ENCODE data around the gene SURF2. TPM values are rescaled to one million over a fixed set of nuclear protein-coding genes. Genes with fewer than 3 reads are reported as not detected.

The SURF2 gene
- total and polyA plus RNA-seq, 2 experiments from 2014 or later = 39.9 to 104 TPM

- H3K4me1 Mint-ChIP-seq = no peaks in the 10 kb centered on the region
- TF ChIP-seq ZNF331 (CRISPR knock-in tag; IDR thresholded peaks at IDR 0.05; ENCODE audit: low read depth) (no peak), JUNB (IDR thresholded peaks at IDR 0.05; ENCODE audit: unreplicated experiment) (no peak), ETS1 (IDR thresholded peaks at IDR 0.05) (no peak), NANOG (IDR thresholded peaks at IDR 0.05; ENCODE audit: borderline replicate concordance) (no peak), EZH2 (IDR thresholded peaks at IDR 0.05; ENCODE audit: low read depth, unreplicated experiment) (no peak)
- H3K4me3 ChIP-seq = no peak overlapping the region
- H3K27ac ChIP-seq (ENCODE audit: low read depth) = no peak overlapping the region
- no peaks in the 10 kb centered on the region for H3F3A ChIP-seq (replicated peaks; ENCODE audit: low read depth)
- H3K27ac Mint-ChIP-seq = no peak overlapping the region
- no peaks in the 10 kb centered on the region for H3K4me1 ChIP-seq (ENCODE audit: insufficient read depth)
- peaks cover 9% of the 10 kb centered on the region for H3K27me3 Mint-ChIP-seq (ENCODE audit: insufficient read depth, low read depth, poor library complexity)
- peaks cover 11% of the 10 kb centered on the region; the same call in 1 of the 2 replicates for H3K9me2 ChIP-seq (ENCODE audit: insufficient read depth)
- H3K9me3 Mint-ChIP-seq = peaks cover 8% of the 10 kb centered on the region
- ATAC-seq (no peak), DNase-seq (ENCODE audit: low spot score) (no peak)
- H3K36me3 ChIP-seq (ENCODE audit: insufficient read depth) = no peaks in the 10 kb centered on the region
- no peak overlapping the region for H3K4me3 Mint-ChIP-seq
- no peaks in the 10 kb centered on the region for H4K20me1 ChIP-seq (replicated peaks; ENCODE audit: insufficient read depth)
- no peaks in the 10 kb centered on the region for H3K27me3 ChIP-seq (ENCODE audit: insufficient read depth)
- no peaks in the 10 kb centered on the region for H3K79me2 ChIP-seq (replicated peaks; ENCODE audit: insufficient read depth)
- H2AFZ ChIP-seq = no peak overlapping the region
- no peaks in the 10 kb centered on the region for H3K36me3 Mint-ChIP-seq (ENCODE audit: low read depth)
- H3K4me2 ChIP-seq = no peak overlapping the region
Observed at GRCh38 chr9:133385452-133385851, 29.1 kb downstream of the SURF2 start.

GRCh38 chr9:133386338-133386737 is 30.0 kb downstream of the SURF2 start:
- Mint-ChIP-seq H3K27me3 (ENCODE audit: insufficient read depth, low read depth, poor library complexity) (peaks cover 9% of the 10 kb centered on the region), H3K4me1 (no peaks in the 10 kb centered on the region), H3K9me3 (peaks cover 13% of the 10 kb centered on the region), H3K27ac (no peak overlapping the region), H3K4me3 (no peak overlapping the region), H3K36me3 (ENCODE audit: low read depth) (no peaks in the 10 kb centered on the region)
- Histone ChIP-seq H3K27me3 (ENCODE audit: insufficient read depth) (no peaks in the 10 kb centered on the region), H3K4me3 (no peak overlapping the region), H3F3A (replicated peaks; ENCODE audit: low read depth) (no peaks in the 10 kb centered on the region), H3K36me3 (ENCODE audit: insufficient read depth) (no peaks in the 10 kb centered on the region), H3K4me2 (no peak overlapping the region), H3K79me2 (replicated peaks; ENCODE audit: insufficient read depth) (no peaks in the 10 kb centered on the region), H2AFZ (no peak overlapping the region), H3K4me1 (ENCODE audit: insufficient read depth) (no peaks in the 10 kb centered on the region), H3K9me2 (ENCODE audit: insufficient read depth) (peaks cover 11% of the 10 kb centered on the region; the same call in 1 of the 2 replicates), H3K27ac (ENCODE audit: low read depth) (no peak overlapping the region), H4K20me1 (replicated peaks; ENCODE audit: insufficient read depth) (no peaks in the 10 kb centered on the region)
- no peak for ATAC-seq
- DNase-seq (ENCODE audit: low spot score) = no peak
- TF ChIP-seq ZNF331 (CRISPR knock-in tag; IDR thresholded peaks at IDR 0.05; ENCODE audit: low read depth) (no peak), ETS1 (IDR thresholded peaks at IDR 0.05) (no peak), STAT1 (IDR thresholded peaks at IDR 0.05; ENCODE audit: unreplicated experiment) (no peak), ZNF462 (CRISPR knock-in tag; IDR thresholded peaks at IDR 0.05) (no peak), POLR2AphosphoS5 (IDR thresholded peaks at IDR 0.05; ENCODE audit: low read depth) (no peak), EZH2 (IDR thresholded peaks at IDR 0.05; ENCODE audit: low read depth, unreplicated experiment) (no peak), JUNB (IDR thresholded peaks at IDR 0.05; ENCODE audit: unreplicated experiment) (no peak)
